ENCODE measurements around the gene OVOL1. TPM values are rescaled to one million over a fixed set of nuclear protein-coding genes. Genes with fewer than 3 reads are reported as not detected.

OVOL1 gene
- total RNA-seq, 2 experiments from 2014 or later = not detected

DNA sequence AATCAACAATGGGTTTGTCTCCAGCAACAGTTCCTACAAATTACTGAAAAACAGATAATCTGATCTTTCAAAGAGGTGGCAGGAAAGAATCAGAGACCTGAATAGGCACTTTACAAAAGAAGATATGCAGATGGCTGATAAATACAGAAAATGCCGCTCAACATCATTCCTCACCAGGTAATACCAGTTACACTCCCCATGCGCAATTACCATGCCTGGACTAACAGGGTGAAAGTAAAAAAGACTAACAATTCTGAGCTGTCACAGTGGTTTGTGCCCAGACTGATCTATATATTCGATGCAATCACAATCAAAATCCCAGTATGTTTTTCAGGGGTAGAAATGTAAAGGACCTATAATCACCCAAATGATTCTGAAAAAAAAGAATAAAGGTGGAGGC lies 56.9 kb downstream of the OVOL1 start:
- CTCF ChIA-PET = interaction anchor here (0.7 to 1.4 kb wide), 3 partner anchors 74 to 180 kb away, joined by 3 to 4 read pairs (median 3); no protein-coding TSS in a partner anchor
- H3K36me3 Mint-ChIP-seq = no peaks in the 10 kb centered on the region
- H3K27me3 Mint-ChIP-seq = no peaks in the 10 kb centered on the region
- H3K4me1 Mint-ChIP-seq = no peaks in the 10 kb centered on the region
- no peak overlapping the region for H3K27ac Mint-ChIP-seq
- no peak for ATAC-seq
- no peaks in the 10 kb centered on the region for H3K9me3 Mint-ChIP-seq (ENCODE audit: low read depth)
- DNase-seq = no peak
- no peak overlapping the region for H3K4me3 Mint-ChIP-seq

DNA sequence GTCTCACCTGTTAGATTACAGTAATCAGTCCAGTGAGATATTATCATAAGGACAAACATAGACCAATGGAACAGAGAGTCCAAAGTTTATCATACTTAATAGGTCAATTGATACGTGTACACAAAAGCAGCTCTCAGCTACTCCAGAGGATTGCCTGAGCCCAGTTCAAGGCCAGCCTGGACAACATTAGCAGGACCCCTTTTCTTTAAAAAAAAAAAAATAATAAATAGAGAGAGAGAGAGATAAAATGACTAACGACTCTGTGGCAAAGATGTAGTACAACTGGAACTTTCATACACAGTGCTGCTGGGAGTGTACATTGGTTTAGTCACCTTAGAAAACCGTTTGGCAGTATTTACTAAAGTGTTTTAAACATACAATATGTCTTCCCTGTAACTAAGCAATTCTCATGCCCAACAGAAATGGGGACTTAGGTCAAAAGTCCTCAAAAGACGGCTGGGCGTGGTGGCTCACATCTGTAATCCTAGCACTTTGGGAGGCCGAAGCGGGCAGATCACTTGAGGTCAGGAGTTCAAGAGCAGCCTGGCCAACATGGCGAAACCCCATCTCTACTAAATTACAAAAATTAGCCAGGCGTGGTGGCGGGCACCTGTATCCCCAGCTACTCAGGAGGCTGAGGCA lies 57.5 kb downstream of the OVOL1 start:
- Mint-ChIP-seq H3K27me3 (no peaks in the 10 kb centered on the region), H3K27ac (no peak overlapping the region), H3K4me1 (no peaks in the 10 kb centered on the region), H3K4me3 (no peak overlapping the region), H3K9me3 (ENCODE audit: low read depth) (no peaks in the 10 kb centered on the region), H3K36me3 (no peaks in the 10 kb centered on the region)
- no peak for ATAC-seq
- DNase-seq = no peak
- CTCF ChIA-PET = interaction anchor here (0.7 to 1.9 kb wide), 4 partner anchors 17 to 181 kb away, joined by 3 to 5 read pairs (median 4); partner anchors contain the start of gene FIBP

Other genes with a start within 250 kb of the OVOL1 start
- gene LTBP3, start 228.7 kb upstream of the OVOL1 start, total RNA-seq = 10 to 100 TPM; 46.2 to 46.8 TPM
- 10 to 100 TPM; 42.1 to 45.5 TPM for gene ZNRD2, start 216.6 kb upstream of the OVOL1 start, total RNA-seq
- gene FAM89B, start 214.5 kb upstream of the OVOL1 start, total RNA-seq = 10 to 100 TPM; 36.6 to 54.2 TPM
- 100 to 1,000 TPM; 138 to 140 TPM for gene EHBP1L1, start 211.0 kb upstream of the OVOL1 start, total RNA-seq
- 1 to 10 TPM in 1 of 2 experiments, under 1 TPM in 1; 0.80 to 1.1 TPM for gene KCNK7, start 191.3 kb upstream of the OVOL1 start, total RNA-seq
- gene MAP3K11, start 172.8 kb upstream of the OVOL1 start, total RNA-seq = 10 to 100 TPM; 71.0 to 73.3 TPM
- 10 to 100 TPM; 54.9 to 57.1 TPM for gene PCNX3, start 171.3 kb upstream of the OVOL1 start, total RNA-seq
- gene SIPA1, start 149.0 kb upstream of the OVOL1 start, total RNA-seq = 100 to 1,000 TPM; 188 to 267 TPM
- gene RELA, start 124.1 kb upstream of the OVOL1 start, total RNA-seq = 10 to 100 TPM; 81.3 to 82.0 TPM
- gene KAT5, start 74.8 kb upstream of the OVOL1 start, total RNA-seq = 10 to 100 TPM; 62.0 to 69.8 TPM
- gene RNASEH2C, start 66.3 kb upstream of the OVOL1 start, total RNA-seq = 100 to 1,000 TPM in 1 of 2 experiments, 10 to 100 TPM in 1; 90.5 to 109 TPM
- 10 to 100 TPM; 25.0 to 25.8 TPM for gene AP5B1, start 6.1 kb upstream of the OVOL1 start, total RNA-seq
- 1 to 10 TPM; 1.7 to 2.4 TPM for gene SNX32, start 46.9 kb downstream of the OVOL1 start, total RNA-seq
- 1,000 to 10,000 TPM; 1,745 to 1,753 TPM for gene CFL1, start 71.1 kb downstream of the OVOL1 start, total RNA-seq
- 100 to 1,000 TPM; 106 to 125 TPM for gene MUS81, start 73.4 kb downstream of the OVOL1 start, total RNA-seq
- 10 to 100 TPM in 1 of 2 experiments, 1 to 10 TPM in 1; 7.1 to 13.4 TPM for gene EFEMP2, start 85.7 kb downstream of the OVOL1 start, total RNA-seq
- 100 to 1,000 TPM; 268 to 339 TPM for gene CTSW, start 92.8 kb downstream of the OVOL1 start, total RNA-seq
- gene FIBP, start 101.4 kb downstream of the OVOL1 start, total RNA-seq = 100 to 1,000 TPM; 100 to 122 TPM
- 10 to 100 TPM; 82.3 to 94.1 TPM for gene CCDC85B, start 103.6 kb downstream of the OVOL1 start, total RNA-seq
- 1 to 10 TPM; 2.7 to 6.0 TPM for gene FOSL1, start 113.3 kb downstream of the OVOL1 start, total RNA-seq
- gene C11orf68, start 132.0 kb downstream of the OVOL1 start, total RNA-seq = 10 to 100 TPM; 27.5 to 37.8 TPM
- 100 to 1,000 TPM; 192 to 254 TPM for gene DRAP1, start 132.4 kb downstream of the OVOL1 start, total RNA-seq
- gene TSGA10IP, start 158.4 kb downstream of the OVOL1 start, total RNA-seq = not detected
- gene SART1, start 174.7 kb downstream of the OVOL1 start, total RNA-seq = 10 to 100 TPM; 79.7 to 89.2 TPM
- 10 to 100 TPM; 57.5 to 60.3 TPM for gene EIF1AD, start 215.1 kb downstream of the OVOL1 start, total RNA-seq
- 100 to 1,000 TPM; 199 to 227 TPM for gene BANF1, start 215.4 kb downstream of the OVOL1 start, total RNA-seq
- not detected for gene CST6, start 224.9 kb downstream of the OVOL1 start, total RNA-seq
- under 1 TPM in 1 of 2 experiments, not detected in 1; 0.54 TPM for gene CATSPER1, start 239.4 kb downstream of the OVOL1 start, total RNA-seq